IMR-90 (cell line): Measurements from ENCODE around the gene RNASE4. TPM values are rescaled to one million over a fixed set of nuclear protein-coding genes. Genes with fewer than 3 reads are reported as not detected.

Source experiments
- ATAC-seq: fragments of 200-7000 bp; cut with Tn5 transposase; 2 replicates; pipeline ENCODE4 v1.9.1; 2020; ENCODE audit warnings: low read depth, mild to moderate bottlenecking, moderate library complexity
- BruUV-seq: library from RNA; stranded (reverse); fragments of 400-500 nt; replicated peaks from 2 replicates; lab custom pipeline; 2021; lab: Mats Ljungman, UMichigan
- CTCF ChIA-PET: fragments of 300-600 bp; formaldehyde crosslinking; extraction: SDS; loops from one replicate; lab custom pipeline; 2021; ENCODE audit warnings: antibody characterized with exemption; lab: Yijun Ruan, JAX
- POLR2A ChIA-PET: fragments of 300-600 bp; sonication (Branson Sonifier 250); formaldehyde crosslinking; loops from one replicate; lab custom pipeline; 2022; ENCODE audit warnings: antibody characterized with exemption; ENCODE audit not compliant: unreplicated experiment; lab: Charles Lee
- DNase-seq: peaks from one replicate; pipeline ENCODE4 v3.0.0; 2013
- H2AFZ ChIP-seq: replicated peaks from 2 replicates; pipeline ENCODE3; 2013; ENCODE audit warnings: low read length, mild to moderate bottlenecking; ENCODE audit not compliant: poor library complexity
- H2AK5ac ChIP-seq: 2 replicates; pipeline ENCODE4 v1.6.1; 2013; ENCODE audit warnings: low read depth, low read length, inconsistent platforms
- H2AK9ac ChIP-seq: replicated peaks from 2 replicates; pipeline ENCODE3; 2013; ENCODE audit warnings: mild to moderate bottlenecking, low read depth, low read length, moderate library complexity; ENCODE audit not compliant: poor library complexity
- H2BK120ac ChIP-seq: 2 replicates; pipeline ENCODE4 v1.6.1; 2013; ENCODE audit warnings: low read depth, low read length, inconsistent platforms
- H2BK15ac ChIP-seq: 3 replicates; pipeline ENCODE4 v1.6.1; 2013; ENCODE audit warnings: low read depth, low read length, inconsistent platforms
- H2BK20ac ChIP-seq: 2 replicates; pipeline ENCODE4 v1.6.1; 2013; ENCODE audit warnings: low read depth, mild to moderate bottlenecking, inconsistent platforms, low read length, moderate library complexity
- H2BK5ac ChIP-seq: 2 replicates; pipeline ENCODE4 v1.6.1; 2013; ENCODE audit warnings: mild to moderate bottlenecking, low read depth, low read length, inconsistent platforms; ENCODE audit not compliant: poor library complexity, severe bottlenecking
- H3K14ac ChIP-seq: replicated peaks from 2 replicates; pipeline ENCODE4 v1.6.1; 2013; ENCODE audit warnings: low read depth, low read length, inconsistent platforms
- H3K18ac ChIP-seq: 2 replicates; pipeline ENCODE4 v1.6.1; 2013; ENCODE audit warnings: low read depth, low read length, control low read depth
- H3K23ac ChIP-seq: 2 replicates; pipeline ENCODE4 v1.6.1; 2013; ENCODE audit warnings: low read depth, low read length, inconsistent platforms
- H3K27ac ChIP-seq: 2 replicates; pipeline ENCODE4 v1.5.1; 2013; ENCODE audit warnings: mild to moderate bottlenecking, control low read depth, low read length; ENCODE audit not compliant: insufficient read depth
- H3K27me3 ChIP-seq: 2 replicates; pipeline ENCODE4 v1.6.1; 2013; ENCODE audit warnings: low read length; ENCODE audit not compliant: control insufficient read depth, insufficient read depth
- H3K36me3 ChIP-seq: 2 replicates; pipeline ENCODE4 v1.6.1; 2013; ENCODE audit warnings: low read length, mixed read lengths; ENCODE audit not compliant: control insufficient read depth, insufficient read depth
- H3K4ac ChIP-seq: 2 replicates; pipeline ENCODE4 v1.6.1; 2013; ENCODE audit warnings: low read depth, low read length, inconsistent platforms
- H3K4me1 ChIP-seq: 2 replicates; pipeline ENCODE4 v1.6.1; 2013; ENCODE audit warnings: low read length, mixed read lengths; ENCODE audit not compliant: control insufficient read depth, insufficient read depth
- H3K4me2 ChIP-seq: 2 replicates; pipeline ENCODE4 v1.6.1; 2013; ENCODE audit warnings: low read depth, mild to moderate bottlenecking, control low read depth, low read length, moderate library complexity
- H3K4me3 ChIP-seq: 2 replicates; pipeline ENCODE4 v1.5.1; 2013; ENCODE audit warnings: low read depth, mild to moderate bottlenecking, control low read depth, low read length, moderate library complexity; ENCODE audit not compliant: insufficient read depth
- H3K56ac ChIP-seq: 2 replicates; pipeline ENCODE4 v1.6.1; 2013; ENCODE audit warnings: low read length, inconsistent platforms; ENCODE audit not compliant: insufficient read depth; ENCODE audit errors: extremely low read depth
- H3K79me1 ChIP-seq, 2 experiments: 2 replicates each; pipeline ENCODE4 v1.6.1; 2013; ENCODE audit warnings: low read length in 2 of 2, inconsistent platforms in 1 of 2, low read depth in 1 of 2
- H3K9ac ChIP-seq: 2 replicates; pipeline ENCODE4 v1.6.1; 2013; ENCODE audit warnings: low read depth, low read length, control low read depth
- H3K9me1 ChIP-seq: 2 replicates; pipeline ENCODE4 v1.6.1; 2013; ENCODE audit warnings: low read length, inconsistent platforms; ENCODE audit not compliant: insufficient read depth
- H3K9me3 ChIP-seq: 2 replicates; pipeline ENCODE4 v1.6.1; 2013; ENCODE audit warnings: low read length; ENCODE audit not compliant: control insufficient read depth, insufficient read depth
- H4K20me1 ChIP-seq: 2 replicates; pipeline ENCODE4 v1.6.1; 2013; ENCODE audit warnings: low read length, inconsistent platforms; ENCODE audit not compliant: insufficient read depth
- H4K5ac ChIP-seq: 2 replicates; pipeline ENCODE4 v1.6.1; 2013; ENCODE audit warnings: mild to moderate bottlenecking, low read depth, low read length, control low read depth
- H4K8ac ChIP-seq, 2 experiments: 2 replicates each; pipeline ENCODE4 v1.6.1; 2013; ENCODE audit warnings: low read depth in 2 of 2, low read length in 2 of 2, control low read depth in 1 of 2, inconsistent platforms in 1 of 2
- H4K91ac ChIP-seq: 2 replicates; pipeline ENCODE4 v1.6.1; 2013; ENCODE audit warnings: low read depth, low read length, inconsistent platforms; ENCODE audit not compliant: insufficient read depth
- BHLHE40 ChIP-seq: fragments of 150-350 bp; IDR thresholded peaks from 2 replicates; pipeline ENCODE4 v1.6.1; 2016; ENCODE audit warnings: mild to moderate bottlenecking, low read depth, low read length
- CEBPB ChIP-seq: IDR thresholded peaks from 2 replicates; pipeline ENCODE4 v1.6.1; 2012; ENCODE audit warnings: low read depth, low read length, improper control_type of control experiment
- CHD1 ChIP-seq: IDR thresholded peaks from 2 replicates; pipeline ENCODE4 v1.6.1; 2012; ENCODE audit warnings: low read depth, low read length, improper control_type of control experiment
- CTCF ChIP-seq: conservative IDR thresholded peaks from 2 replicates; pipeline ENCODE4 v1.5.1; 2012; ENCODE audit warnings: mild to moderate bottlenecking, low read depth, low read length, improper control_type of control experiment
- ELK1 ChIP-seq: fragments of 150-350 bp; IDR thresholded peaks from 2 replicates; pipeline ENCODE4 v1.6.1; 2016; ENCODE audit warnings: low read depth, mild to moderate bottlenecking, low read length, moderate library complexity, borderline replicate concordance
- FOS ChIP-seq: fragments of 150-350 bp; IDR thresholded peaks from 2 replicates; pipeline ENCODE4 v1.6.1; 2016; ENCODE audit warnings: low read depth, low read length
- MAFK ChIP-seq: IDR thresholded peaks from 2 replicates; pipeline ENCODE4 v1.6.1; 2012; ENCODE audit warnings: low read depth, low read length, improper control_type of control experiment
- MAZ ChIP-seq: IDR thresholded peaks from 2 replicates; pipeline ENCODE4 v1.6.1; 2012; ENCODE audit warnings: low read depth, mild to moderate bottlenecking, low read length, improper control_type of control experiment, moderate library complexity, borderline replicate concordance
- MXI1 ChIP-seq: IDR thresholded peaks from 2 replicates; pipeline ENCODE4 v1.6.1; 2012; ENCODE audit warnings: low read depth, mild to moderate bottlenecking, low read length, moderate library complexity, borderline replicate concordance
- NFE2L2 ChIP-seq: fragments of 150-350 bp; IDR thresholded peaks from 2 replicates; pipeline ENCODE4 v1.6.1; 2016; ENCODE audit warnings: low read depth, mild to moderate bottlenecking, low read length
- POLR2A ChIP-seq: IDR thresholded peaks from 2 replicates; pipeline ENCODE4 v1.6.1; 2012; ENCODE audit warnings: mild to moderate bottlenecking, low read depth, low read length
- RAD21 ChIP-seq: IDR thresholded peaks from 2 replicates; pipeline ENCODE4 v1.6.1; 2012; ENCODE audit warnings: low read length, improper control_type of control experiment
- RCOR1 ChIP-seq: IDR thresholded peaks from 2 replicates; pipeline ENCODE4 v1.6.1; 2012; ENCODE audit warnings: mild to moderate bottlenecking, low read length, improper control_type of control experiment; ENCODE audit not compliant: insufficient replicate concordance
- RFX5 ChIP-seq: IDR thresholded peaks from 2 replicates; pipeline ENCODE4 v1.8.0; 2012; ENCODE audit warnings: low read depth, mild to moderate bottlenecking, low read length, moderate library complexity
- SMC3 ChIP-seq: fragments of 150-350 bp; IDR thresholded peaks from 2 replicates; pipeline ENCODE4 v1.6.1; 2016; ENCODE audit warnings: low read depth, mild to moderate bottlenecking, antibody characterized with exemption, low read length, moderate library complexity
- USF2 ChIP-seq: fragments of 150-350 bp; IDR thresholded peaks from 2 replicates; pipeline ENCODE4 v1.6.1; 2017; ENCODE audit warnings: mild to moderate bottlenecking, antibody characterized with exemption, low read length, low read depth
- WGBS, 2 experiments: methylation state at CpG; one replicate each; pipeline versions ENCODE4 v1.1.5 to v1.1.7; 2013; ENCODE audit warnings: missing lambda C conversion rate in 2 of 2; ENCODE audit not compliant: insufficient read length in 1 of 2; ENCODE audit errors: extremely low coverage in 2 of 2; 5-methylcytosine and 5-hydroxymethylcytosine counted together
- dilution Hi-C: fragments of 300-500 bp; cut with HindIII; formaldehyde crosslinking; loops from one replicate; pipeline ENCODE4 v1.14.3; 2018; ENCODE audit warnings: low sequenced_read_pairs; ENCODE audit not compliant: unreplicated experiment
- in situ Hi-C: fragments of 300-500 bp; cut with MboI; formaldehyde crosslinking; loops from 3 replicates; pipeline ENCODE4 v1.14.3; 2019; ENCODE audit warnings: low sequenced_read_pairs, inconsistent platforms, mixed read lengths
- intact Hi-C: fragments of 100-400 bp; cut with micrococcal nuclease; formaldehyde crosslinking; loops from 2 replicates; pipeline ENCODE4 v1.10.0; 2022
- polyA plus RNA-seq, 3 experiments: library from polyadenylated mRNA; depleted of rRNA; stranded (reverse); fragments of >200 nt; gene quantifications; 2 replicates each; pipeline ENCODE4 v1.2.3, GENCODE V29; 2012; ENCODE audit warnings: low replicate concordance in 1 of 3
- total RNA-seq: library from RNA; depleted of rRNA; stranded (reverse); fragments of >200 nt; gene quantifications from 2 replicates; pipeline ENCODE4 v1.2.3, GENCODE V29; 2012

RNASE4 gene
- total and polyA plus RNA-seq, 2 of the 4 experiments (the other 2 are of a cell fraction), result 10.4 to 11.6 TPM

- Histone ChIP-seq H3K4ac (no peak overlapping the region), H3K36me3 (no peaks in the 10 kb centered on the region), H2BK5ac (no peak overlapping the region), H3K4me1 (no peaks in the 10 kb centered on the region), H3K9me1 (no peaks in the 10 kb centered on the region), H3K4me2 (no peak overlapping the region), H4K91ac (no peak overlapping the region), H3K18ac (no peak overlapping the region), H3K23ac (no peak overlapping the region), H4K8ac (no peak overlapping the region), H3K9me3 (no peaks in the 10 kb centered on the region), H2AK9ac (no peak overlapping the region), H2BK120ac (no peak overlapping the region), H3K14ac (no peak overlapping the region), H3K4me3 (no peak overlapping the region), H2AK5ac (no peak overlapping the region), H3K27ac (no peak overlapping the region), H4K5ac (no peak overlapping the region), H4K20me1 (no peaks in the 10 kb centered on the region), H3K27me3 (no peaks in the 10 kb centered on the region), H3K79me1 (no peaks in the 10 kb centered on the region), H2BK20ac (no peak overlapping the region), H2AFZ (no peak overlapping the region), H2BK15ac (no peak overlapping the region), H3K56ac (no peak overlapping the region), H3K9ac (no peak overlapping the region)
- POLR2A ChIA-PET, result no interaction called here
- TF ChIP-seq RAD21 (no peak), NFE2L2 (no peak), CTCF (no peak), RFX5 (no peak), CHD1 (no peak), USF2 (no peak), MAZ (no peak), CEBPB (no peak), RCOR1 (no peak), MAFK (no peak), POLR2A (no peak), ELK1 (no peak), MXI1 (no peak), SMC3 (no peak), FOS (no peak), BHLHE40 (no peak)
- in situ Hi-C loops (no loop called here), intact Hi-C loops (no loop called here), dilution Hi-C loops (no loop called here)
- DNase-seq (no peak), ATAC-seq (no peak)
- CTCF ChIA-PET, result no interaction called here
- no TSS peak for BruUV-seq
- 20% methylated on average over 1 of the region's 2 CpGs; no CpG with 5 or more reads in 1 of the 2 experiments for WGBS, 2 experiments
Observed at GRCh38 chr14:20712904-20713303, 28.5 kb downstream of the RNASE4 start.
